Muscle of arm (tissue), 12 donors: ENCODE results near the gene LRCOL1. TPM values are rescaled to one million over a fixed set of nuclear protein-coding genes. Genes with fewer than 3 reads are reported as not detected.

Source experiments
- polyA plus RNA-seq, 12 donors: library from polyadenylated mRNA; unstranded; fragments of 120-200 nt; gene quantifications; one replicate each; pipeline ENCODE4 v1.2.1, GENCODE V29; 2013; ENCODE audit not compliant: insufficient read length in 12 of 12

Gene LRCOL1
- polyA plus RNA-seq, 12 donors = 0.24 to 0.52 (median 0.42) TPM; not detected in 5

Other genes starting within 250 kb of the LRCOL1 start
- gene FBRSL1, start 120.4 kb downstream of the LRCOL1 start, polyA plus RNA-seq = 100 to 1,000 TPM in 1 of 12 donors, 10 to 100 TPM in 10, not detected in 1; 30.7 to 124 (median 35.5) TPM
- gene P2RX2, start 8.2 kb upstream of the LRCOL1 start, polyA plus RNA-seq = under 1 TPM in 1 of 12 donors, not detected in 11; 0.87 TPM
- gene POLE, start 76.8 kb upstream of the LRCOL1 start, polyA plus RNA-seq = 10 to 100 TPM in 11 of 12 donors, not detected in 1; 20.6 to 61.5 (median 27.2) TPM
- gene PXMP2, start 77.0 kb upstream of the LRCOL1 start, polyA plus RNA-seq = 10 to 100 TPM in 11 of 12 donors, not detected in 1; 12.6 to 26.6 (median 17.2) TPM
- 10 to 100 TPM in 11 of 12 donors, not detected in 1; 15.7 to 21.5 (median 18.9) TPM for gene PGAM5, start 100.3 kb upstream of the LRCOL1 start, polyA plus RNA-seq
- 10 to 100 TPM in 11 of 12 donors, not detected in 1; 28.4 to 66.6 (median 44.2) TPM for gene ANKLE2, start 151.2 kb upstream of the LRCOL1 start, polyA plus RNA-seq
- gene GOLGA3, start 218.3 kb upstream of the LRCOL1 start, polyA plus RNA-seq = 10 to 100 TPM in 11 of 12 donors, not detected in 1; 29.6 to 59.2 (median 43.8) TPM